Fibroblast of upper back skin (primary cell): Measurements from ENCODE around the gene TNS1.
A peak's percentile ranks its signal among the peaks of the same experiment; 100 is the strongest.

Experiments
- DNase-seq: peaks from one replicate; pipeline ENCODE4 v3.0.0-alpha.2; 2013

TNS1 gene

GRCh38 chr2:217941339-217941738 lies 61.5 kb downstream of the TNS1 start:
- DNase-seq = no peak

GRCh38 chr2:217940261-217941220 lies 62.3 kb downstream of the TNS1 start:
- DNase-seq = no peak

GRCh38 chr2:217939629-217940245 lies 63.1 kb downstream of the TNS1 start:
- no peak for DNase-seq

- no peak for DNase-seq
These were observed 63.6 kb downstream of the TNS1 start for GRCh38 chr2:217939220-217939619.

GRCh38 chr2:217938036-217938435 lies 64.8 kb downstream of the TNS1 start:
- DNase-seq = no peak

- no peak for DNase-seq
These were observed 65.3 kb downstream of the TNS1 start for GRCh38 chr2:217937446-217937845.

- DNase-seq = no peak
These were observed 65.8 kb downstream of the TNS1 start for GRCh38 chr2:217936952-217937351.

- peak; percentile 94 for DNase-seq
These were observed 66.7 kb downstream of the TNS1 start for GRCh38 chr2:217935901-217936684.

- peak; percentile 92 for DNase-seq
These were observed 67.4 kb downstream of the TNS1 start for GRCh38 chr2:217935235-217935879.

GRCh38 chr2:217934321-217935131 lies 68.3 kb downstream of the TNS1 start:
- DNase-seq = peak; percentile 98

- DNase-seq = no peak
These were observed 69.2 kb downstream of the TNS1 start for GRCh38 chr2:217933617-217933993.

GRCh38 chr2:217932803-217933616 lies 69.8 kb downstream of the TNS1 start:
- DNase-seq = no peak

GRCh38 chr2:217931846-217932560 lies 70.8 kb downstream of the TNS1 start:
- no peak for DNase-seq

GRCh38 chr2:217930761-217931563 lies 71.8 kb downstream of the TNS1 start:
- peak; percentile 63 for DNase-seq

GRCh38 chr2:217929757-217930707 lies 72.8 kb downstream of the TNS1 start:
- DNase-seq = peak; percentile 95

- DNase-seq = no peak
These were observed 73.5 kb downstream of the TNS1 start for GRCh38 chr2:217929272-217929671.

GRCh38 chr2:217928324-217929181 lies 74.2 kb downstream of the TNS1 start:
- DNase-seq = no peak
